Right cardiac atrium (tissue), 5 donors: ENCODE measurements around the gene CHAT. TPM values are rescaled to one million over a fixed set of nuclear protein-coding genes. Genes with fewer than 3 reads are reported as not detected.

Source experiments
- ATAC-seq, 2 donors: fragments of 200-7000 bp; cut with Tn5 transposase; one replicate each; pipeline versions ENCODE4 v1.8.0 to v1.9.1; 2020; ENCODE audit warnings: moderate library complexity in 2 of 2, mild to moderate bottlenecking in 1 of 2
- DNase-seq, 3 donors: peaks; one replicate each; pipeline ENCODE4 v3.0.0-alpha.2; 2020
- H3K27ac ChIP-seq: one replicate; pipeline ENCODE4 v1.5.1; 2013; ENCODE audit warnings: mild to moderate bottlenecking, low read length, control low read depth, moderate library complexity
- H3K27me3 ChIP-seq: one replicate; pipeline ENCODE4 v1.6.1; 2013; ENCODE audit not compliant: control insufficient read depth, insufficient read depth
- H3K4me1 ChIP-seq: one replicate; pipeline ENCODE4 v1.6.1; 2013; ENCODE audit warnings: low read length; ENCODE audit not compliant: control insufficient read depth, insufficient read depth
- H3K4me3 ChIP-seq: one replicate; pipeline ENCODE4 v1.5.1; 2013; ENCODE audit warnings: low read length, control low read depth
- H3K9me3 ChIP-seq: one replicate; pipeline ENCODE4 v1.6.1; 2013; ENCODE audit warnings: low read length; ENCODE audit not compliant: control insufficient read depth
- WGBS: extraction: QIAGEN DNeasy Blood & Tissue Kit; methylation state at CpG from one replicate; pipeline ENCODE4 v1.1.7; 2013; 5-methylcytosine and 5-hydroxymethylcytosine counted together
- intact Hi-C, 4 donors: fragments of 100-400 bp; cut with DNase I; formaldehyde crosslinking; loops; one replicate each; pipeline versions ENCODE4 v1.11.0 to v1.14.0; 2022 to 2023
- polyA plus RNA-seq: library from polyadenylated mRNA; stranded (reverse); fragments of 200-250 nt; gene quantifications from one replicate; pipeline ENCODE4 v1.2.3, GENCODE V29; 2013
- total RNA-seq, 4 donors: library from RNA; stranded (reverse); fragmentation: NEBNext Ultra II Directional; extraction: Animal tissue kit (Norgen Biotek cat#: 25700); gene quantifications; one replicate each; pipeline ENCODE4 v1.2.1, GENCODE V29; 2021
- donor health status: healthy with polysubstance abuse.
- donor health status: DM: no; HTN: yes; CAD: no.
- donor health status: DM: no; HTN: no; CAD: no.
- donor health status: DM: no; HTN: yes; CAD: no; lungs with severe emphysema.
- donor health status: DM: yes; HTN: yes; CAD: no.

Gene CHAT
- total and polyA plus RNA-seq, 5 donors, result not detected

GRCh38 chr10:49698679-49699078 lies 84.8 kb downstream of the CHAT start:
- no peaks in the 10 kb centered on the region for H3K27me3 ChIP-seq
- DNase-seq (no peak), ATAC-seq (no peak)
- H3K4me1 ChIP-seq, result no peaks in the 10 kb centered on the region
- H3K9me3 ChIP-seq, result no peaks in the 10 kb centered on the region
- intact Hi-C loops, result no loop called here
- WGBS, result 67% methylated on average over 9 of the region's 9 CpGs
- no peak overlapping the region for H3K27ac ChIP-seq
- H3K4me3 ChIP-seq, result no peak overlapping the region

GRCh38 chr10:49700211-49700610 lies 86.4 kb downstream of the CHAT start:
- DNase-seq (no peak), ATAC-seq (no peak)
- H3K4me3 ChIP-seq, result no peak overlapping the region
- WGBS, result 76% methylated on average over 3 of the region's 3 CpGs
- H3K4me1 ChIP-seq, result no peaks in the 10 kb centered on the region
- H3K9me3 ChIP-seq, result no peaks in the 10 kb centered on the region
- no peaks in the 10 kb centered on the region for H3K27me3 ChIP-seq
- H3K27ac ChIP-seq, result no peak overlapping the region
- intact Hi-C loops, result no loop called here

GRCh38 chr10:49700997-49701396 lies 87.2 kb downstream of the CHAT start:
- 1% methylated on average over 3 of the region's 3 CpGs for WGBS

GRCh38 chr10:49707585-49707984 lies 93.7 kb downstream of the CHAT start:
- WGBS, result 79% methylated on average over 3 of the region's 3 CpGs

More at GRCh38 chr10:49700997-49701396, 87.2 kb downstream of the CHAT start:
- Histone ChIP-seq H3K27ac (no peak overlapping the region), H3K9me3 (no peaks in the 10 kb centered on the region), H3K27me3 (no peaks in the 10 kb centered on the region), H3K4me1 (no peaks in the 10 kb centered on the region), H3K4me3 (no peak overlapping the region)
- intact Hi-C loops, result no loop called here
- no peak for ATAC-seq
- no peak for DNase-seq

GRCh38 chr10:49709934-49710333 lies 96.1 kb downstream of the CHAT start:
- 52% methylated on average over 5 of the region's 5 CpGs for WGBS
- H3K27me3 ChIP-seq, result no peaks in the 10 kb centered on the region
- intact Hi-C loops, result no loop called here
- H3K27ac ChIP-seq, result no peak overlapping the region
- no peak for ATAC-seq
- no peaks in the 10 kb centered on the region for H3K9me3 ChIP-seq
- no peak for DNase-seq
- H3K4me1 ChIP-seq, result no peaks in the 10 kb centered on the region
- H3K4me3 ChIP-seq, result no peak overlapping the region

More at GRCh38 chr10:49707585-49707984, 93.7 kb downstream of the CHAT start:
- ATAC-seq, result no peak
- H3K27me3 ChIP-seq, result no peaks in the 10 kb centered on the region
- H3K27ac ChIP-seq, result no peak overlapping the region
- H3K4me3 ChIP-seq, result no peak overlapping the region
- no peak for DNase-seq
- no peaks in the 10 kb centered on the region for H3K9me3 ChIP-seq
- no peaks in the 10 kb centered on the region for H3K4me1 ChIP-seq
- intact Hi-C loops, result no loop called here

GRCh38 chr10:49710966-49711365 lies 97.1 kb downstream of the CHAT start:
- WGBS, result 74% methylated on average over 6 of the region's 6 CpGs
- intact Hi-C loops, result no loop called here
- DNase-seq (no peak), ATAC-seq (no peak)
- Histone ChIP-seq H3K4me3 (no peak overlapping the region), H3K27ac (no peak overlapping the region), H3K27me3 (no peaks in the 10 kb centered on the region), H3K4me1 (no peaks in the 10 kb centered on the region), H3K9me3 (no peaks in the 10 kb centered on the region)

- Histone ChIP-seq H3K27ac (no peak overlapping the region), H3K4me3 (no peak overlapping the region), H3K27me3 (no peaks in the 10 kb centered on the region), H3K9me3 (no peaks in the 10 kb centered on the region), H3K4me1 (no peaks in the 10 kb centered on the region)
- DNase-seq (no peak), ATAC-seq (no peak)
- intact Hi-C loops, result no loop called here
- WGBS, result 65% methylated on average over 8 of the region's 8 CpGs
Measured at GRCh38 chr10:49711481-49711880, 97.6 kb downstream of the CHAT start.

GRCh38 chr10:49713266-49713665 lies 99.4 kb downstream of the CHAT start:
- 73% methylated on average over 5 of the region's 5 CpGs for WGBS
- no peak for ATAC-seq

More at GRCh38 chr10:49713266-49713665, 99.4 kb downstream of the CHAT start:
- no peaks in the 10 kb centered on the region for H3K9me3 ChIP-seq
- DNase-seq, result no peak
- H3K4me1 ChIP-seq, result no peaks in the 10 kb centered on the region
- intact Hi-C loops, result no loop called here
- H3K27me3 ChIP-seq, result no peaks in the 10 kb centered on the region
- no peak overlapping the region for H3K27ac ChIP-seq
- no peak overlapping the region for H3K4me3 ChIP-seq

Other genes starting within 250 kb of the CHAT start
- gene DRGX, start 217.9 kb upstream of the CHAT start, total RNA-seq, result not detected
- gene DRGX, start 217.9 kb upstream of the CHAT start, polyA plus RNA-seq, result not detected
- 10 to 100 TPM; 16.5 to 25.5 (median 20.4) TPM for gene ERCC6, start 74.9 kb upstream of the CHAT start, total RNA-seq
- 4.6 TPM for gene ERCC6, start 74.9 kb upstream of the CHAT start, polyA plus RNA-seq
- gene SLC18A3, start 3.7 kb upstream of the CHAT start, total RNA-seq, result under 1 TPM in 1 of 4 donors, not detected in 3; 0.14 TPM
- 0.23 TPM for gene SLC18A3, start 3.7 kb upstream of the CHAT start, polyA plus RNA-seq
- not detected for gene C10orf53, start 65.6 kb downstream of the CHAT start, total RNA-seq
- not detected for gene C10orf53, start 65.6 kb downstream of the CHAT start, polyA plus RNA-seq
- 10 to 100 TPM in 1 of 4 donors, 1 to 10 TPM in 3; 3.6 to 12.1 (median 9.0) TPM for gene OGDHL, start 148.3 kb downstream of the CHAT start, total RNA-seq
- gene OGDHL, start 148.3 kb downstream of the CHAT start, polyA plus RNA-seq, result 8.0 TPM